Measurements from ENCODE around the gene FLACC1. TPM values are rescaled to one million over a fixed set of nuclear protein-coding genes. Genes with fewer than 3 reads are reported as not detected.

The FLACC1 gene, protein sequence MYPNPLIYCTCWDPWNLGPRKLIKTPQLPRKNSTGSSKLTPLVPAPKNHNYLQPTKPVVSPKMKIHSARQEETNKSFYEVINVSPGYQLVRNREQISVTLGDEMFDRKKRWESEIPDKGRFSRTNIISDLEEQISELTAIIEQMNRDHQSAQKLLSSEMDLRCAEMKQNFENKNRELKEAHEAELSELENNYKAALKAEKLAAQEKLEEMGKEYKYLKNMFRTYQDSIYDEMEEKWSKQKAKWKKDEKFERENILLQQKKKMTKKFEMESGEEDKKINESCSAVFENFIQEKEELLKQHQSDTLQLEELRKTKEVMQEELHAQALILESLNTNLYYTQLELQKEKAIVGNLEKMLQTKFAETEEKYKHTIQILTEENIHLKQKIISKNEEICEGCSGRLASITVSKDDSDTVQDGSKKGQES
- 1 to 10 TPM; 2.3 to 5.0 (median 3.4) TPM for total RNA-seq

- Histone ChIP-seq H3K27ac (peak within 1 kb of the TSS; percentile 21 to 43 (median 24)), H3K9me3 (no peaks in the 10 kb centered on the region), H3K27me3 (no peaks in the 10 kb centered on the region), H3K4me3 (replicated peaks in 1 of 3) (no peak within 1 kb of the TSS), H3K4me1 (peaks cover 0 to 8% of the 10 kb centered on the region in 2 donors), H3K36me3 (peaks cover 0 to 4% of the 10 kb centered on the region in 2 donors)
- DNase-seq: peak; percentile 23 to 32
- TF ChIP-seq, protein P1, sequence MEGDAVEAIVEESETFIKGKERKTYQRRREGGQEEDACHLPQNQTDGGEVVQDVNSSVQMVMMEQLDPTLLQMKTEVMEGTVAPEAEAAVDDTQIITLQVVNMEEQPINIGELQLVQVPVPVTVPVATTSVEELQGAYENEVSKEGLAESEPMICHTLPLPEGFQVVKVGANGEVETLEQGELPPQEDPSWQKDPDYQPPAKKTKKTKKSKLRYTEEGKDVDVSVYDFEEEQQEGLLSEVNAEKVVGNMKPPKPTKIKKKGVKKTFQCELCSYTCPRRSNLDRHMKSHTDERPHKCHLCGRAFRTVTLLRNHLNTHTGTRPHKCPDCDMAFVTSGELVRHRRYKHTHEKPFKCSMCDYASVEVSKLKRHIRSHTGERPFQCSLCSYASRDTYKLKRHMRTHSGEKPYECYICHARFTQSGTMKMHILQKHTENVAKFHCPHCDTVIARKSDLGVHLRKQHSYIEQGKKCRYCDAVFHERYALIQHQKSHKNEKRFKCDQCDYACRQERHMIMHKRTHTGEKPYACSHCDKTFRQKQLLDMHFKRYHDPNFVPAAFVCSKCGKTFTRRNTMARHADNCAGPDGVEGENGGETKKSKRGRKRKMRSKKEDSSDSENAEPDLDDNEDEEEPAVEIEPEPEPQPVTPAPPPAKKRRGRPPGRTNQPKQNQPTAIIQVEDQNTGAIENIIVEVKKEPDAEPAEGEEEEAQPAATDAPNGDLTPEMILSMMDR (IDR thresholded peaks at IDR 0.05): no peak
- no peak for TF ChIP-seq POLR2A (IDR thresholded peaks at IDR 0.05)
- intact Hi-C loops (cut with DNase I): no loop called here
- WGBS, 2 donors: 11 to 14% methylated on average over 1 of the region's 1 CpG
Measured at GRCh38 chr2:201357221-201357620, at the start of gene FLACC1. Gene FLACC1 (minus strand): TSS chr2:201357345. CDS start chr2:201351404, 5,941 bp downstream.

DNA sequence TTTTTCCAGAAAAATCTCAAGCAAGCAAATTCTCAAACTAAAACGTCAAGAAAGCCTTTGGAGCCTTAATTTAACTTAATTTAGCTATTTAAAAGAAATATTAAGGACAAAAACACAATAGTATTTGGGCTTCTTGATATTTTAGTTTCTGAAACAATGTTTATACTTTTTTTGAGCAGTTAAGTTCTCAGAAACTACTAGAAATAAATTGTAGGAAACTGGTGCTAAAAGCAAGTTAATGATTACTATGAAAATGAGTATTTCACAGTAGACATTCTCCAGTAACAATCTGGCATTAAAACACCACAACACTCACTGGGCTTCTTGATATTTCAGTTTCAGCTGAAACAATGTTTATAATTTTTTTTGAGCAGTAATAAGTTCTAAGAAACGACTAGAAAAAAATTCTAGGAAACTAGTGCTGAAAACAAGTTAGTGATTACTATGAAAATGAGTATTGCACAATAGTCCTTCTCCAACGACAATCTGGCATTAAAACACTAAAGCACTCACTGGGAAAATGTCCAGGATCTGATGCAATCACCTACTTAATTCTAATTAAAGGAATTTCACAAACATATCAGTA lies 49.0 kb upstream of the FLACC1 start:
- no peak for TF ChIP-seq POLR2A (IDR thresholded peaks at IDR 0.05)
- TF ChIP-seq, protein P1 (IDR thresholded peaks at IDR 0.05): no peak
- Histone ChIP-seq H3K36me3 (no peaks in the 10 kb centered on the region), H3K4me3 (replicated peaks in 1 of 3) (no peak overlapping the region), H3K4me1 (peaks cover 61 to 89% of the 10 kb centered on the region in 2 donors), H3K27ac (peak overlapping the region; percentile 75 to 83 (median 79)), H3K9me3 (no peaks in the 10 kb centered on the region), H3K27me3 (no peaks in the 10 kb centered on the region)
- WGBS, 2 donors: 15 to 20% methylated on average over 3 of the region's 3 CpGs
- intact Hi-C loops (cut with DNase I): no loop called here
- peak; percentile 9 to 13 for DNase-seq

DNA sequence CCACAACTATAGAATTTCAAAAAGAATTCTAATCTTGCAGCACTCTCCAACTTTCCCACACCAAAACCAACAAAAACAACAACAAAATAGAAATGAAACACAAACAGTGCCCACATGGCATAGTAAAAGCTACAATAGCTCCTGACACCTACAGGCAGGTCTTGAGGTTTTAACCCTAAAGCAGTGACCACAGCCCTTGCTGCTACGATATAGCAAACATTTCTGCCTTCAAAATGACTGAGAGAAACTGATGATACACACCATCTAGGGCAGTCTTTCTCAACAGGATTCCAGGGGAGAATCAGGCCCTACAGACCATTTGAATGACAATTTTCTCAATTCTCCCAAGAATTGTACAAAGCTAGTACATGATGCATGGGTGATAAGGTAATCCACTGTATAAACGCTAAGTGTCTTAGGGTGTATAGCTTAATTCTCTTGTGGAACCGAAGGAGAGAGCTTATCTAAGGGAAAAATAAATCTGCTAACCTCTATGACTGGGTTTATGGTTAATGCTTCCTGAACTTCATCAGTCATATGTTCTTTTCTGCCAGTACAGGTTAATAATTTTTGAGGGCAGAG lies 47.6 kb upstream of the FLACC1 start:
- Histone ChIP-seq H3K27ac (peak overlapping the region; percentile 75 to 83 (median 79)), H3K4me1 (peaks cover 61 to 77% of the 10 kb centered on the region in 2 donors), H3K36me3 (no peaks in the 10 kb centered on the region), H3K9me3 (no peaks in the 10 kb centered on the region), H3K4me3 (replicated peaks in 1 of 3) (no peak overlapping the region), H3K27me3 (no peaks in the 10 kb centered on the region)
- no peak for DNase-seq
- TF ChIP-seq, protein P1 (IDR thresholded peaks at IDR 0.05): no peak
- no peak for TF ChIP-seq POLR2A (IDR thresholded peaks at IDR 0.05)
- intact Hi-C loops (cut with DNase I): no loop called here
- 71% methylated on average over 3 of the region's 3 CpGs for WGBS, 2 donors

- Histone ChIP-seq H3K4me1 (peaks cover 56 to 69% of the 10 kb centered on the region in 2 donors), H3K27me3 (no peaks in the 10 kb centered on the region), H3K27ac (peak overlapping the region; percentile 75 to 83 (median 79)), H3K4me3 (replicated peaks in 1 of 3) (no peak overlapping the region), H3K36me3 (no peaks in the 10 kb centered on the region), H3K9me3 (no peaks in the 10 kb centered on the region)
- TF ChIP-seq POLR2A (IDR thresholded peaks at IDR 0.05): no peak
- TF ChIP-seq, protein P1 (IDR thresholded peaks at IDR 0.05): no peak
- 56 to 59% methylated on average over 3 of the region's 3 CpGs for WGBS, 2 donors
- intact Hi-C loops (cut with DNase I): no loop called here
- DNase-seq: no peak
Measured at GRCh38 chr2:201403880-201404279, 46.7 kb upstream of the FLACC1 start.
